Dendritic cell treated with granulocyte-macrophage colony-stimulating factor and Interleukin-4, amounts not matched to agents 40 ng/mL and 50 ng/mL, for 4 days (primary cell): ENCODE data around the gene COPS6.
"Not testable (repeated sequence)": the region's sequence is repeated elsewhere in the genome, so short reads cannot be mapped to it uniquely, and the experiment has no call there.

Experiments
- H3K27ac Mint-ChIP-seq: one replicate; pipeline ENCODE4 v1.8.0; 2022; ENCODE audit warnings: mild to moderate bottlenecking, mixed read lengths
- H3K27me3 Mint-ChIP-seq: one replicate; pipeline ENCODE4 v1.8.0; 2022; ENCODE audit warnings: mild to moderate bottlenecking, mixed read lengths
- H3K36me3 Mint-ChIP-seq: one replicate; pipeline ENCODE4 v1.8.0; 2022; ENCODE audit warnings: low read depth, mixed read lengths
- H3K4me1 Mint-ChIP-seq: one replicate; pipeline ENCODE4 v1.8.0; 2022; ENCODE audit warnings: low read depth, mixed read lengths
- H3K4me3 Mint-ChIP-seq: one replicate; pipeline ENCODE4 v1.8.0; 2022; ENCODE audit warnings: mild to moderate bottlenecking, moderate library complexity, mixed read lengths
- H3K9me3 Mint-ChIP-seq: one replicate; pipeline ENCODE4 v1.8.0; 2022; ENCODE audit warnings: mixed read lengths
- intact Hi-C: fragments of 100-400 bp; cut with micrococcal nuclease; formaldehyde crosslinking; loops from one replicate; pipeline ENCODE4 v1.15.0; 2022

COPS6 gene

GRCh38 chr7:100119072-100119969 lies 30.6 kb downstream of the COPS6 start, which contains the start of the genes CNPY4 and TAF6:
Gene CNPY4, plus strand, starts transcription at chr7:100119634. Its CDS starts 111 bp downstream, at chr7:100119745.
Gene TAF6, minus strand, starts transcription at chr7:100119358. Its CDS starts 5,149 bp downstream, at chr7:100114209.
- Mint-ChIP-seq H3K4me1 (peaks cover 46% of the 10 kb centered on the region), H3K9me3 (no peaks in the 10 kb centered on the region), H3K27ac (peak within 1 kb of the TSS; percentile 97), H3K27me3 (no peaks in the 10 kb centered on the region), H3K4me3 (peak within 1 kb of the TSS; percentile 100), H3K36me3 (peaks cover 35% of the 10 kb centered on the region)
- intact Hi-C loops: loop anchor here (1.0 to 2.0 kb wide), 2 partner anchors 8 to 19 kb away; partner anchors contain the start of genes AP4M1 and MCM7

DNA sequence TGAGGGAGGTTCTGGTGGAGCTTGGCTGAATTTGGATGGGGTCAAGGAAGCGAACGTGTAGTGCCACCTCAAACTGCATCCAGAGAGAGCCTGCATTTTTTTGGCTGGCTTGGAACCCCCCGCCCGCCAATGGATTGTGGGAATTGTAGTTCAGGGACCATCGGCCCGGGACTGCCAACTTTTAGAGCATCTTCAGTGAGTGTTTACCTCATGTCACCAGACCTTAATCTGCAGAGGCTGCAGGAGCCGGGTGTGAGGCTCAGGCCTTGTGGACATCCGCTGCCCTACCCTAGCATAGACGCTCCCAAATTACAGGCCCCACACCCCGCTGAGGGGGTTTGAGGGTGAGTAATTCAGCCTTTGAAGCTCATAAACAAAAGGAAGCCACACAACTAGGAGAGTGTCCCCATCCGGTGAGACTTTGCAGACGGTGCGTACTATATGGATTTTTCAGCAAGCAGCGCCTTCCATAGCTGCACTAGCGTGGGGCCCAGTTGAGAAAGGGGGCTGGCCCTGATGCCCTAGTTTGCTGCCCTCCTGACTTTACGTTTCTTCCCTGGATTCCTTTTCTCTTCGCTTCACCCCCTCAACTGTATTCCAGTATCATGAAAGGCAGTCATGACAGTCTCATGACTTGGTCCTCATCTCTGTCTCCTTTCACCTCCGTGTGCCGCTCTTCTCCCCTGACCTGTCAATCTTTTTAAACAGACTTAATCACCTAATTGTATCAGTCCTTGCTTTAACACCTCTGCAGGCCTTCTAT lies 31.4 kb downstream of the COPS6 start:
- peaks cover 55% of the 10 kb centered on the region for H3K4me1 Mint-ChIP-seq
- intact Hi-C loops: loop anchor here (1.0 to 2.0 kb wide), 2 partner anchors 7 to 19 kb away; partner anchors contain the start of genes AP4M1 and MCM7
- no peaks in the 10 kb centered on the region for H3K27me3 Mint-ChIP-seq
- H3K9me3 Mint-ChIP-seq: no peaks in the 10 kb centered on the region
- H3K36me3 Mint-ChIP-seq: peaks cover 27% of the 10 kb centered on the region
- H3K27ac Mint-ChIP-seq: peak overlapping the region; percentile 97
- H3K4me3 Mint-ChIP-seq: peak overlapping the region; percentile 100

DNA sequence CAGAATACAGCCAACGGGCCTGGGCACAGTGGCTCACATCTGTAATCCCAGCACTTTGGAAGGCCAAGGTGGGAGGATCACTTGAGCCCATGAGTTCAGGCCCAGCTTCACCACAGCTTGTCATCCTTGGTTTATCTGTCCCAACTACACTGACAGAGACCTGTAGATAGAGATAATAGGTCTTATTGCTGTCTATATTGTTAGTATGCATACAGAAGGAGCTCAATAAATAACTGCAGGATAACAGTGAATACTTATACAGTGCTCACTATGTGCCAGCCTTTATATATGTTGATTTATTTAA lies 31.9 kb downstream of the COPS6 start:
- H3K9me3 Mint-ChIP-seq: no peaks in the 10 kb centered on the region
- peaks cover 60% of the 10 kb centered on the region for H3K4me1 Mint-ChIP-seq
- peak overlapping the region; percentile 100 for H3K4me3 Mint-ChIP-seq
- peak overlapping the region; percentile 97 for H3K27ac Mint-ChIP-seq
- H3K27me3 Mint-ChIP-seq: no peaks in the 10 kb centered on the region
- intact Hi-C loops: no loop called here
- peaks cover 22% of the 10 kb centered on the region for H3K36me3 Mint-ChIP-seq

DNA sequence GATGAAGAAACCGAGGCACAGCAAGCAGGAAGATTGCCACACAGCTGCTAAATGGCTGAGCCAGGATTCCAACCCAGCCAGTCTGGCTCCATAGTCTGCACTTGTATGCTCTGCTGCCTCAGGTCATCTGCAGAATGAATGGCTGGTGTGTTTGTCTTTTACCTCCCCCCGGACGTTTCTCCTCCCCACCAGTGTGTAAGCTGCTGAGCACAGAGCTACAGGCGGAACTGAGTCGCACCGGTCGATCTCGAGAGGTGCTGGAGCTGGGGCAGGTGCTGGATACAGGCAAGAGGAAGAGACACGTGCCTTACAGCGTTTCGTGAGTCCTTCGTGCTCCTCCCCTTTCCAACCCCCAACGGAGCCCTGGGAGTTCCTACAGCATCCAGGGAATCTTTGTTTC lies 33.3 kb downstream of the COPS6 start:
- H3K9me3 Mint-ChIP-seq: no peaks in the 10 kb centered on the region
- peak overlapping the region; percentile 35 for H3K27ac Mint-ChIP-seq
- intact Hi-C loops: no loop called here

DNA sequence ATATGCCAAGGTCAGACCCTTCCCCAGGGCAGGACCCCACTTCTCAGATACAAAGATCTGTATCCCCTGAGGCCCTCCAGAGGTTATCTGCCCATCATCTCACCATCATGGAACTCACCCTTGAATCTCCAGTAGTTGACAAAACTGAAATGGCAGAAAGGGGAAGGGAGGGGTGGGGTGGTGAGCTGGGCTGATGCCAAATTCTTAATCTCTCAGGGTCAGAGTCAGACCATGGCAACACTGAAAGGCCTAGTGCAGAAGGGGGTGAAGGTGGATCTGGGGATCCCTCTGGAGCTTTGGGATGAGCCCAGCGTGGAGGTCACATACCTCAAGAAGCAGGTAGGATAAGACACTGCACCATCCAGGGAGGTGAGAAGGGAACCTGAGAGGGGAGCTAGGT lies 33.8 kb downstream of the COPS6 start:
- Mint-ChIP-seq H3K4me3 (no peak overlapping the region), H3K36me3 (peaks cover 33% of the 10 kb centered on the region), H3K4me1 (peaks cover 64% of the 10 kb centered on the region), H3K9me3 (no peaks in the 10 kb centered on the region), H3K27me3 (no peaks in the 10 kb centered on the region), H3K27ac (peak overlapping the region; percentile 35)
- intact Hi-C loops: no loop called here

More for the DNA sequence above, 33.3 kb downstream of the COPS6 start:
- H3K4me1 Mint-ChIP-seq: peaks cover 64% of the 10 kb centered on the region
- H3K4me3 Mint-ChIP-seq: no peak overlapping the region
- peaks cover 31% of the 10 kb centered on the region for H3K36me3 Mint-ChIP-seq
- H3K27me3 Mint-ChIP-seq: no peaks in the 10 kb centered on the region

DNA sequence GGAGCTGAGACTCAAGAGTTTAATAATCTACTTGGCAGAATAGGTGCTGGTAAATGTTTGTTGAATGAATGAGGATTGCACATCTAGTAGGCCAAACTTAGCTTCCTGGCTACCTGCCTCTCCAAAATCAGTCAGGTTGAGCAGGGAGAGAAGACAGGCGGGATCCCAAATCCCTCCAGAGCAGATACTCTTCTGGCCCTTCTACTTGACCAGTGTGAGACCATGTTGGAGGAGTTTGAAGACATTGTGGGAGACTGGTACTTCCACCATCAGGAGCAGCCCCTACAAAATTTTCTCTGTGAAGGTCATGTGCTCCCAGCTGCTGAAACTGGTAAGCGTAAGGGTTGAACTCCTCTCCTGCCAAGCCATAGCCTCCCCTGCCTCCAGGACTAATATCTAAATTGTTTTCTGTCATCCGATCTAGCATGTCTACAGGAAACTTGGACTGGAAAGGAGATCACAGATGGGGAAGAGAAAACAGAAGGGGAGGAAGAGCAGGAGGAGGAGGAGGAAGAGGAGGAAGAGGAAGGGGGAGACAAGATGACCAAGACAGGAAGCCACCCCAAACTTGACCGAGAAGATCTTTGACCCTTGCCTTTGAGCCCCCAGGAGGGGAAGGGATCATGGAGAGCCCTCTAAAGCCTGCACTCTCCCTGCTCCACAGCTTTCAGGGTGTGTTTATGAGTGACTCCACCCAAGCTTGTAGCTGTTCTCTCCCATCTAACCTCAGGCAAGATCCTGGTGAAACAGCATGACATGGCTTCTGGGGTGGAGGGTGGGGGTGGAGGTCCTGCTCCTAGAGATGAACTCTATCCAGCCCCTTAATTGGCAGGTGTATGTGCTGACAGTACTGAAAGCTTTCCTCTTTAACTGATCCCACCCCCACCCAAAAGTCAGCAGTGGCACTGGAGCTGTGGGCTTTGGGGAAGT lies 35.8 kb downstream of the COPS6 start:
- intact Hi-C loops: no loop called here
- Mint-ChIP-seq H3K4me1 (peaks cover 54% of the 10 kb centered on the region), H3K27me3 (peaks cover 10% of the 10 kb centered on the region), H3K9me3 (no peaks in the 10 kb centered on the region), H3K36me3 (peaks cover 22% of the 10 kb centered on the region), H3K4me3 (peak overlapping the region; percentile 5), H3K27ac (peak overlapping the region; percentile 99)

DNA sequence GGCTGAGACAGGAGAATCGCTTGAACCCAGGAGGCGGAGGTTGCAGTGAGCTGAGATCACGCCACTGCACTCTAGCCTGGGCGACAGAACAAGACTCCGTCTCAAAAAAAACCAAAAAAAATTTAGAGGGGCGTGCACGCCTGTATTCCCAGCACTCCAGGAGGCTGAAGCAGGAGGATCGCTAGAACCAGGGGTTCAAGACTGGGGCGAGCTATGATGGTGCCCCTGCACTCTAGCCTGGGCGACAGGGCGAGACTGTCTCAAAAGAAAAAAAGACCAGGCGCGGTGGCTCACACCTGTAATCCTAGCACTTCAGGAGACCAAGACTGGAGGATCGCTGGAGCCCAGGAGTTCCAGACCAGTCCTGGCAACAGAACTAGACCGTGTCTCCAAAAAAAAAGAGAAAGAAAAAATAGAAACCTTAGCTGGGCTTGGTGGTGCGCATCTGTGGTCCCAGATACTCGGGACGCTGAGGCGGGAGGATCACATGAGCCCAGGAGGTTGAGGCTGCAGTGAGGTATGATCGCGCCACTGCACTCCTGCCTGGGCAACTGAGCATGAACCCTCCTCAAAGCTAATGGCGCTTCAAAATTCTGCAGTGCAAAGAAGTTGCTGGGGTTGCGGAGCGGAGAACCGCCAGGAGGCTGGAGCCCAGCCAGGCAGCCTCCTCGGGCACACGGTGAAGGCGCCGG lies 37.6 kb downstream of the COPS6 start:
- Mint-ChIP-seq H3K27ac (peak overlapping the region; percentile 99), H3K27me3 (peaks cover 16% of the 10 kb centered on the region), H3K36me3 (peaks cover 20% of the 10 kb centered on the region), H3K4me3 (peak overlapping the region; percentile 98), H3K9me3 (no peaks in the 10 kb centered on the region), H3K4me1 (peaks cover 49% of the 10 kb centered on the region)
- intact Hi-C loops: loop anchor here (2.0 kb wide), 2 partner anchors 26 to 46 kb away; partner anchors contain the start of genes AP4M1, MCM7 and ZNF3

- Mint-ChIP-seq H3K36me3 (peaks cover 20% of the 10 kb centered on the region), H3K9me3 (no peaks in the 10 kb centered on the region), H3K27ac (peak within 1 kb of the TSS; percentile 99), H3K4me1 (peaks cover 48% of the 10 kb centered on the region), H3K4me3 (peak within 1 kb of the TSS; percentile 98), H3K27me3 (peaks cover 17% of the 10 kb centered on the region)
- intact Hi-C loops: loop anchor here (1.0 to 2.0 kb wide), 3 partner anchors 8 to 46 kb away; partner anchors contain the start of genes AP4M1, CNPY4, MCM7 and TAF6
Observed at GRCh38 chr7:100126931-100127865, 38.4 kb downstream of the COPS6 start, which contains the start of gene MBLAC1. Gene MBLAC1, plus strand, starts transcription at chr7:100126967. Its CDS starts 429 bp downstream, at chr7:100127396.

DNA sequence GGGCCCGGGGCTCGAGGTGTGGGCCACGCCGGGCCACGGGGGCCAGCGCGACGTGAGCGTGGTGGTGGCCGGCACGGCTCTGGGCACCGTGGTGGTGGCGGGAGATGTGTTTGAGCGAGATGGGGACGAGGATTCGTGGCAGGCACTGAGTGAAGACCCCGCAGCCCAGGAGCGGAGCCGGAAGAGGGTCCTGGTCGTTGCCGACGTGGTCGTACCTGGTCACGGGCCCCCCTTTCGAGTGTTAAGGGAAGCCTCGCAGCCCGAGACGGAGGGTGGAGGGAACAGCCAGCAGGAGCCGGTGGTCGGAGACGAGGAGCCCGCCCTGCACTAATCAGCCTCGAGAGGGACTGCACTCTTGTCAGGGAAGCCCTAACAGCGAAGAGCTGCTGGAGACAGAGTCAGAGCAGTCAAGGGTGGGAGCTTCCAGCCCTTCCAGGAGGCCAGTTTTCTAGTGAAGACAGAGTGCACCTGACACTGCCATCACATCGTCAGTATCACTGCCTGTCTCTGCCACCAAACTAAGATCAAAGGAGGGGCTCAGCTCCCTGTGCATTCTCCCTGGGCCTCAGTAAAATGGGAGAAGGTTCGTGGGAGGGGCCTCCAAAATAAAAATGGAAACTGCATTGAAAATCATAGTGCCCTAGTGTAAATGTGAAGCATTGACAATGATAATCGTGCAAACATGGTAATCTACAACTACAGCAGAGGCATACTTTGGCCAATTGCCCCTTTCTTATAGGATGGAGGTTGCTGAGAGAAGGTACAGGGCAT lies 39.3 kb downstream of the COPS6 start:
- Mint-ChIP-seq H3K27ac (peak overlapping the region; percentile 99), H3K27me3 (peaks cover 19% of the 10 kb centered on the region), H3K4me3 (peak overlapping the region; percentile 98), H3K36me3 (peaks cover 13% of the 10 kb centered on the region), H3K9me3 (no peaks in the 10 kb centered on the region), H3K4me1 (peaks cover 45% of the 10 kb centered on the region)
- intact Hi-C loops: loop anchor here (1.0 to 2.0 kb wide), 3 partner anchors 9 to 47 kb away; partner anchors contain the start of genes AP4M1, CNPY4, MCM7 and TAF6

DNA sequence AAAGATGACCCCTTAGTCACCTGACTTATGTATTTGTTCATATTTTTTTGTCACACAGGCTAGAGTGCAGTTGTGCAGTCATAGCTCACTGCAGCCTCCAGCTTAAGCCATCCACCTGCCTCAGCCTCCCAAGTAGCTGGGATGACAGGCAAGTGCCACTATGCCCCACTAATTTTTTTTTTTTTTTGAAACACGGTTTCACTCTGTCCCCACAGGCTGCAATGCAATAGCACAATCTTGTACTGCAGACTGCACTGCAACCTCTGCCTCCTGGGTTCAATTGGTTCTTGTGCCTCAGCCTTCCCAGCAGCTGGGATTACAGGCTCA lies 39.8 kb downstream of the COPS6 start:
- H3K27me3 Mint-ChIP-seq: peaks cover 19% of the 10 kb centered on the region
- no peaks in the 10 kb centered on the region for H3K9me3 Mint-ChIP-seq
- intact Hi-C loops: no loop called here
- no peak overlapping the region for H3K4me3 Mint-ChIP-seq
- H3K4me1 Mint-ChIP-seq: peaks cover 45% of the 10 kb centered on the region
- peak overlapping the region; percentile 99 for H3K27ac Mint-ChIP-seq
- peaks cover 11% of the 10 kb centered on the region for H3K36me3 Mint-ChIP-seq

DNA sequence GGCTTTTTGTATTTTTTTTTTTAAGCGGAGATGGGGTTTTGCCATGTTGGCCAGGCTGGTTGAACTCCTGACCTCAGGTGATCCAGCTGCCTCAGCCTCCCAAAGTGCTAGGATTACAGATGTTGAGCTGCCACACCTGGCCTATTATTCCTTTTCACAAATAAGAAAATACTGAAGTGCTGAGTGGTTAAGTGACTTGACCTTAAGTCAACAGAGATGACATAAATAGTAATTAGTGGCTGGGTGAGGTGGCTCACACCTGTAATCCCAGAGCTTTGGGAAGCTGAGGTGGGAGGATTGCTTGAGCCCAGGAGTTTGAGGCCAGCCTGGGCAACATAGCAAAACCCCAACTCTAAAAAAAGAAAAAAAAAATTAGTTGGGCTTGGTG lies 41.4 kb downstream of the COPS6 start:
- Mint-ChIP-seq H3K4me1 (peaks cover 34% of the 10 kb centered on the region), H3K36me3 (peaks cover 11% of the 10 kb centered on the region), H3K27me3 (peaks cover 23% of the 10 kb centered on the region)
- H3K9me3 Mint-ChIP-seq, intact Hi-C loops, H3K4me3 Mint-ChIP-seq, H3K27ac Mint-ChIP-seq: not testable (repeated sequence)
